Caco-2 (cell line): Measurements from ENCODE around the gene DPF3. TPM values are rescaled to one million over a fixed set of nuclear protein-coding genes. Genes with fewer than 3 reads are reported as not detected.

Source experiments
- BruUV-seq: library from RNA; stranded (reverse); fragments of 400-500 nt; replicated peaks from 2 replicates; lab custom pipeline; 2021; lab: Mats Ljungman, UMichigan
- CTCF ChIA-PET: fragments of 300-600 bp; sonication (Branson Sonifier 250); formaldehyde crosslinking; loops from one replicate; lab custom pipeline; 2022; ENCODE audit warnings: antibody characterized with exemption; lab: Charles Lee
- POLR2A ChIA-PET: fragments of 300-600 bp; sonication (Branson Sonifier 250); formaldehyde crosslinking; loops from one replicate; lab custom pipeline; 2022; ENCODE audit warnings: antibody characterized with exemption; lab: Charles Lee
- DNase-seq, 2 experiments: peaks; one replicate each; pipeline versions ENCODE4 v3.0.0 to v3.0.0-alpha.2; 2020 to 2022
- H3K27me3 ChIP-seq: replicated peaks from 2 replicates; pipeline ENCODE4 v1.6.0; 2011; ENCODE audit warnings: low read length; ENCODE audit not compliant: control insufficient read depth, insufficient read depth
- H3K36me3 ChIP-seq: 2 replicates; pipeline ENCODE4 v1.5.1; 2011; ENCODE audit warnings: low read length; ENCODE audit not compliant: control insufficient read depth, insufficient read depth
- H3K4me1 ChIP-seq: fragments of 250-450 bp; sonication (Bioruptor Pico); 2 replicates; pipeline ENCODE4 v1.5.1; 2020; ENCODE audit warnings: mild to moderate bottlenecking
- H3K4me3 ChIP-seq: 2 replicates; pipeline ENCODE4 v1.5.1; 2011; ENCODE audit warnings: low read depth, mild to moderate bottlenecking, control low read depth, low read length
- H3K9me3 ChIP-seq: fragments of 250-450 bp; sonication (Bioruptor Pico); 2 replicates; pipeline ENCODE4 v1.5.1; 2020; ENCODE audit warnings: mild to moderate bottlenecking, moderate library complexity
- H3K27ac Mint-ChIP-seq: one replicate; pipeline ENCODE4 v1.8.0; 2022; ENCODE audit warnings: mixed read lengths; ENCODE audit not compliant: unreplicated experiment
- H3K27me3 Mint-ChIP-seq: one replicate; pipeline ENCODE4 v1.8.0; 2022; ENCODE audit warnings: mixed read lengths; ENCODE audit not compliant: insufficient read depth, unreplicated experiment
- H3K36me3 Mint-ChIP-seq: one replicate; pipeline ENCODE4 v1.8.0; 2022; ENCODE audit warnings: mild to moderate bottlenecking, mixed read lengths; ENCODE audit not compliant: insufficient read depth, unreplicated experiment
- H3K4me1 Mint-ChIP-seq: one replicate; pipeline ENCODE4 v1.8.0; 2022; ENCODE audit warnings: low read depth, mixed read lengths; ENCODE audit not compliant: unreplicated experiment
- H3K4me3 Mint-ChIP-seq: one replicate; pipeline ENCODE4 v1.8.0; 2022; ENCODE audit warnings: mild to moderate bottlenecking, moderate library complexity, mixed read lengths; ENCODE audit not compliant: unreplicated experiment
- H3K9me3 Mint-ChIP-seq: one replicate; pipeline ENCODE4 v1.8.0; 2022; ENCODE audit warnings: mixed read lengths; ENCODE audit not compliant: unreplicated experiment
- CTCF ChIP-seq, 2 experiments: fragments of 200-600 bp in 1 of 2; IDR thresholded peaks; 1 replicate in 1 of 2; 2 replicates in 1 of 2; pipeline versions ENCODE4 v1.5.1 to v1.8.0; 2011 to 2022; ENCODE audit warnings: antibody characterized with exemption in 1 of 2, control low read depth in 1 of 2, inconsistent platforms in 1 of 2, low read depth in 1 of 2, low read length in 1 of 2, mild to moderate bottlenecking in 1 of 2, moderate library complexity in 1 of 2; ENCODE audit not compliant: insufficient read depth in 1 of 2, severe bottlenecking in 1 of 2, unreplicated experiment in 1 of 2
- intact Hi-C: fragments of 100-400 bp; cut with micrococcal nuclease; formaldehyde crosslinking; loops from one replicate; pipeline ENCODE4 v1.10.0; 2022; ENCODE audit not compliant: unreplicated experiment
- total RNA-seq: library from RNA; stranded (reverse); gene quantifications from 2 replicates; pipeline ENCODE4 v1.2.3, GENCODE V29; 2022

DPF3 gene
- total RNA-seq, 1 experiment from 2014 or later = not detected

GRCh38 chr14:72904218-72904617 lies 10.3 kb upstream of the DPF3 start:
- Histone ChIP-seq H3K27me3 (no peaks in the 10 kb centered on the region), H3K4me3 (no peak overlapping the region), H3K4me1 (peaks cover 7% of the 10 kb centered on the region; the same call in 1 of the 2 replicates), H3K9me3 (no peaks in the 10 kb centered on the region), H3K36me3 (no peaks in the 10 kb centered on the region)
- Mint-ChIP-seq H3K9me3 (no peaks in the 10 kb centered on the region), H3K4me3 (no peak overlapping the region), H3K27me3 (peaks cover 15% of the 10 kb centered on the region), H3K27ac (no peak overlapping the region), H3K36me3 (no peaks in the 10 kb centered on the region), H3K4me1 (peaks cover 18% of the 10 kb centered on the region)
- ChIA-PET CTCF (interaction anchor here (1.1 to 1.4 kb wide), 2 partner anchors 10 to 392 kb away, joined by 3 read pairs; partner anchors contain the start of gene DPF3), POLR2A (no interaction called here)
- no peak for DNase-seq
- no peak for TF ChIP-seq CTCF (IDR thresholded peaks at IDR 0.05; ENCODE audit: insufficient read depth in 1 of 2, low read depth in 1 of 2, low read length in 1 of 2, severe bottlenecking in 1 of 2, unreplicated experiment in 1 of 2)
- intact Hi-C loops = loop anchor here (2.0 kb wide), 1 partner anchor 45 kb away; no protein-coding TSS in a partner anchor
- BruUV-seq = no TSS peak

- DNase-seq = no peak
- no peaks in the 10 kb centered on the region for H3K27me3 ChIP-seq
- peaks cover 18% of the 10 kb centered on the region for H3K4me1 Mint-ChIP-seq
- TF ChIP-seq CTCF (IDR thresholded peaks at IDR 0.05; ENCODE audit: insufficient read depth in 1 of 2, low read depth in 1 of 2, low read length in 1 of 2, severe bottlenecking in 1 of 2, unreplicated experiment in 1 of 2) = no peak
- H3K9me3 ChIP-seq = no peaks in the 10 kb centered on the region
- peaks cover 7% of the 10 kb centered on the region; the same call in 1 of the 2 replicates for H3K4me1 ChIP-seq
- no TSS peak for BruUV-seq
- no peak overlapping the region for H3K27ac Mint-ChIP-seq
- ChIA-PET CTCF (interaction anchor here (1.1 kb wide), 1 partner anchor 10 kb away, joined by 3 read pairs; the partner anchor contains the start of gene DPF3), POLR2A (no interaction called here)
- no peaks in the 10 kb centered on the region for H3K9me3 Mint-ChIP-seq
- H3K4me3 Mint-ChIP-seq = no peak overlapping the region
- H3K36me3 Mint-ChIP-seq = no peaks in the 10 kb centered on the region
- H3K4me3 ChIP-seq = no peak overlapping the region
- H3K27me3 Mint-ChIP-seq = peaks cover 15% of the 10 kb centered on the region
- no peaks in the 10 kb centered on the region for H3K36me3 ChIP-seq
- intact Hi-C loops = loop anchor here (2.0 kb wide), 1 partner anchor 45 kb away; no protein-coding TSS in a partner anchor
Observed at GRCh38 chr14:72903716-72904115, 9.8 kb upstream of the DPF3 start.

GRCh38 chr14:72902801-72903530 lies 9.1 kb upstream of the DPF3 start:
- CTCF ChIA-PET = interaction anchor here (0.6 to 1.1 kb wide), 2 partner anchors 9 to 389 kb away, joined by 3 read pairs; partner anchors contain the start of gene DPF3
- no peak for DNase-seq
- POLR2A ChIA-PET = no interaction called here
- Mint-ChIP-seq H3K9me3 (no peaks in the 10 kb centered on the region), H3K4me3 (no peak overlapping the region), H3K27ac (no peak overlapping the region), H3K4me1 (peaks cover 18% of the 10 kb centered on the region), H3K27me3 (peaks cover 15% of the 10 kb centered on the region), H3K36me3 (no peaks in the 10 kb centered on the region)
- H3K36me3 ChIP-seq = no peaks in the 10 kb centered on the region
- H3K4me1 ChIP-seq = peaks cover 7% of the 10 kb centered on the region; the same call in 1 of the 2 replicates
- H3K4me3 ChIP-seq = no peak overlapping the region
- H3K27me3 ChIP-seq = no peaks in the 10 kb centered on the region
- no peaks in the 10 kb centered on the region for H3K9me3 ChIP-seq
- no TSS peak for BruUV-seq
- TF ChIP-seq CTCF (IDR thresholded peaks at IDR 0.05; ENCODE audit: insufficient read depth in 1 of 2, low read depth in 1 of 2, low read length in 1 of 2, severe bottlenecking in 1 of 2, unreplicated experiment in 1 of 2) = no peak
- intact Hi-C loops = no loop called here
